Panc1 (cell line): ENCODE data around the gene DDX10. TPM values are rescaled to one million over a fixed set of nuclear protein-coding genes. Genes with fewer than 3 reads are reported as not detected.

Experiments used
- ATAC-seq: fragments of 200-7000 bp; cut with Tn5 transposase; 2 replicates; pipeline ENCODE4 v1.9.1; 2020; ENCODE audit warnings: mild to moderate bottlenecking, moderate library complexity
- BruUV-seq: library from RNA; stranded (reverse); fragments of 400-500 nt; replicated peaks from 2 replicates; lab custom pipeline; 2021; lab: Mats Ljungman, UMichigan
- CTCF ChIA-PET: fragments of 300-600 bp; sonication (Branson Sonifier 250); formaldehyde crosslinking; loops from one replicate; lab custom pipeline; 2022; ENCODE audit warnings: antibody characterized with exemption; lab: Charles Lee
- POLR2A ChIA-PET: fragments of 300-600 bp; sonication (Branson Sonifier 250); formaldehyde crosslinking; loops from one replicate; lab custom pipeline; 2022; ENCODE audit warnings: antibody characterized with exemption; lab: Charles Lee
- DNase-seq: peaks from one replicate; pipeline ENCODE4 v3.0.0-alpha.2; 2010; ENCODE audit warnings: low read depth, low spot score
- H3K27ac ChIP-seq: 2 replicates; pipeline ENCODE4 v1.5.1; 2011; ENCODE audit warnings: mild to moderate bottlenecking, low read length, inconsistent platforms
- H3K27me3 ChIP-seq: fragments of 200-500 bp; sonication (Bioruptor generic); 2 replicates; pipeline ENCODE4 v1.6.0; 2014; ENCODE audit warnings: low read length, inconsistent platforms; ENCODE audit not compliant: control insufficient read depth, insufficient read depth
- H3K36me3 ChIP-seq: fragments of 200-500 bp; sonication (Bioruptor generic); 2 replicates; pipeline ENCODE4 v1.5.1; 2014; ENCODE audit warnings: inconsistent platforms, mild to moderate bottlenecking, low read length, moderate library complexity; ENCODE audit not compliant: control insufficient read depth, insufficient read depth
- H3K4me1 ChIP-seq: 2 replicates; pipeline ENCODE4 v1.5.1; 2011; ENCODE audit warnings: inconsistent platforms, mild to moderate bottlenecking, low read length, moderate library complexity; ENCODE audit not compliant: control insufficient read depth, insufficient read depth
- H3K4me3 ChIP-seq, 2 experiments: 2 replicates each; pipeline ENCODE4 v1.5.1; 2011 to 2012; ENCODE audit warnings: low read depth in 2 of 2, low read length in 2 of 2, mild to moderate bottlenecking in 2 of 2, inconsistent platforms in 1 of 2, moderate library complexity in 1 of 2
- H3K9me3 ChIP-seq: fragments of 200-500 bp; sonication (Bioruptor generic); 2 replicates; pipeline ENCODE4 v1.5.1; 2014; ENCODE audit warnings: low read depth, mild to moderate bottlenecking, inconsistent platforms, low read length, moderate library complexity; ENCODE audit not compliant: control insufficient read depth, insufficient read depth
- CTCF ChIP-seq: fragments of 450-650 bp; IDR thresholded peaks from 2 replicates; pipeline ENCODE4 v1.5.1; 2017; ENCODE audit warnings: mild to moderate bottlenecking
- POLR2AphosphoS5 ChIP-seq: IDR thresholded peaks from 2 replicates; pipeline ENCODE4 v1.6.1; 2012; ENCODE audit warnings: mild to moderate bottlenecking, low read depth, low read length, moderate library complexity
- REST ChIP-seq, 2 experiments: IDR thresholded peaks; 2 replicates each; pipeline ENCODE4 v1.6.1; 2011 to 2012; ENCODE audit warnings: low read depth in 2 of 2, control low read depth in 1 of 2, low read length in 1 of 2, mild to moderate bottlenecking in 1 of 2, moderate library complexity in 1 of 2; ENCODE audit not compliant: insufficient read depth in 1 of 2
- SIN3A ChIP-seq: IDR thresholded peaks from 2 replicates; pipeline ENCODE4 v1.6.1; 2012; ENCODE audit warnings: low read depth, mild to moderate bottlenecking, low read length, moderate library complexity, borderline replicate concordance; ENCODE audit not compliant: insufficient read depth
- TCF7L2 ChIP-seq: IDR thresholded peaks from 2 replicates; pipeline ENCODE4 v1.6.1; 2011; ENCODE audit warnings: mild to moderate bottlenecking, low read depth, low read length, inconsistent platforms
- in situ Hi-C: cut with HindIII; loops from 2 replicates; pipeline ENCODE4 v1.10.0; 2016; ENCODE audit warnings: low sequenced_read_pairs, low pct_unique_long_range_greater_than_20kb
- intact Hi-C: fragments of 100-400 bp; cut with micrococcal nuclease; formaldehyde crosslinking; loops from one replicate; pipeline ENCODE4 v1.10.0; 2022; ENCODE audit not compliant: unreplicated experiment
- total RNA-seq: library from RNA; stranded (reverse); gene quantifications from one replicate; pipeline ENCODE4 v1.2.1, GENCODE V29; 2021; ENCODE audit not compliant: unreplicated experiment

The DDX10 gene
- total RNA-seq, 1 experiment from 2014 or later: 48.8 TPM

- CTCF ChIA-PET: no interaction called here
Observed at GRCh38 chr11:108943853-108944252, 279.0 kb downstream of the DDX10 start.

GRCh38 chr11:108944471-108945178 lies 279.8 kb downstream of the DDX10 start:
- DNase-seq: no peak
- intact Hi-C loops: no loop called here
- no peaks in the 10 kb centered on the region for H3K36me3 ChIP-seq
- CTCF ChIA-PET: no interaction called here
- no peaks in the 10 kb centered on the region for H3K27me3 ChIP-seq
- ATAC-seq: no peak
- H3K4me3 ChIP-seq: no peak overlapping the region
- BruUV-seq: no TSS peak
- no peaks in the 10 kb centered on the region for H3K4me1 ChIP-seq
- H3K9me3 ChIP-seq: no peaks in the 10 kb centered on the region
- no peak overlapping the region for H3K27ac ChIP-seq
- POLR2A ChIA-PET: no interaction called here
- in situ Hi-C loops: no loop called here
- TF ChIP-seq POLR2AphosphoS5 (no peak), REST (IDR thresholded peaks at IDR 0.05; ENCODE audit: insufficient read depth in 1 of 2, low read depth in 2 of 2, low read length in 1 of 2) (no peak), TCF7L2 (no peak), SIN3A (no peak), CTCF (no peak)

More at GRCh38 chr11:108943853-108944252, 279.0 kb downstream of the DDX10 start:
- no peaks in the 10 kb centered on the region for H3K4me1 ChIP-seq
- TF ChIP-seq CTCF: no peak
- TF ChIP-seq SIN3A: no peak
- TF ChIP-seq REST (IDR thresholded peaks at IDR 0.05; ENCODE audit: insufficient read depth in 1 of 2, low read depth in 2 of 2, low read length in 1 of 2): no peak
- TF ChIP-seq TCF7L2: no peak
- no peak for TF ChIP-seq POLR2AphosphoS5
- no peak overlapping the region for H3K4me3 ChIP-seq
- in situ Hi-C loops: no loop called here
- POLR2A ChIA-PET: no interaction called here
- DNase-seq (no peak), ATAC-seq (no peak)
- no peaks in the 10 kb centered on the region for H3K27me3 ChIP-seq
- H3K36me3 ChIP-seq: no peaks in the 10 kb centered on the region
- H3K9me3 ChIP-seq: no peaks in the 10 kb centered on the region
- BruUV-seq: no TSS peak
- no peak overlapping the region for H3K27ac ChIP-seq
- intact Hi-C loops: no loop called here
